ENCODE results near the gene AK5.
A peak's percentile ranks its signal among the peaks of the same experiment; 100 is the strongest.
"Not testable (repeated sequence)": the region's sequence is repeated elsewhere in the genome, so short reads cannot be mapped to it uniquely, and the experiment has no call there.

Gene AK5

GRCh38 chr1:77308889-77309621 lies 27.2 kb downstream of the AK5 start:
- Histone ChIP-seq H3K27me3 (ENCODE audit: insufficient read depth, low read length, poor library complexity, severe bottlenecking) (no peaks in the 10 kb centered on the region), H3K4me3 (ENCODE audit: low read length, poor library complexity, severe bottlenecking) (no peak overlapping the region), H3K4me1 (ENCODE audit: insufficient read depth, low read length, poor library complexity, severe bottlenecking) (peaks cover 3% of the 10 kb centered on the region), H3K36me3 (ENCODE audit: insufficient read depth, low read length) (no peaks in the 10 kb centered on the region), H3F3A (ENCODE audit: low read depth) (no peaks in the 10 kb centered on the region), H3K9me3 (ENCODE audit: insufficient read depth, low read depth, low read length) (no peaks in the 10 kb centered on the region), H3K9ac (ENCODE audit: low read depth, low read length, poor library complexity, severe bottlenecking) (no peak overlapping the region), H3K4me2 (ENCODE audit: low read depth, low read length, poor library complexity, severe bottlenecking) (no peak overlapping the region), H3K9me2 (replicated peaks; ENCODE audit: low read depth, low read length) (no peaks in the 10 kb centered on the region), H4K20me1 (ENCODE audit: insufficient read depth, low read length, poor library complexity, severe bottlenecking) (no peaks in the 10 kb centered on the region), H3K79me2 (ENCODE audit: insufficient read depth, low read length) (no peaks in the 10 kb centered on the region), H2AFZ (ENCODE audit: low read length) (peak overlapping the region; percentile 44; the same call in 1 of the 2 replicates)
- TF ChIP-seq EZH2phosphoT487 (IDR thresholded peaks at IDR 0.05; ENCODE audit: borderline replicate concordance) (no peak), CTCF (conservative IDR thresholded peaks at IDR 0.05; ENCODE audit: low read length) (no peak)

GRCh38 chr1:77310924-77311323 lies 29.1 kb downstream of the AK5 start:
- Histone ChIP-seq H3K4me2 (ENCODE audit: low read depth, low read length, poor library complexity, severe bottlenecking) (no peak overlapping the region), H3K79me2 (ENCODE audit: insufficient read depth, low read length) (no peaks in the 10 kb centered on the region), H3K36me3 (ENCODE audit: insufficient read depth, low read length) (no peaks in the 10 kb centered on the region), H3K4me1 (ENCODE audit: insufficient read depth, low read length, poor library complexity, severe bottlenecking) (peaks cover 3% of the 10 kb centered on the region), H2AFZ (ENCODE audit: low read length) (no peak overlapping the region), H3F3A (ENCODE audit: low read depth) (no peaks in the 10 kb centered on the region), H3K27me3 (ENCODE audit: insufficient read depth, low read length, poor library complexity, severe bottlenecking) (no peaks in the 10 kb centered on the region), H4K20me1 (ENCODE audit: insufficient read depth, low read length, poor library complexity, severe bottlenecking) (no peaks in the 10 kb centered on the region), H3K4me3 (ENCODE audit: low read length, poor library complexity, severe bottlenecking) (no peak overlapping the region), H3K9me3 (ENCODE audit: insufficient read depth, low read depth, low read length) (no peaks in the 10 kb centered on the region), H3K9me2 (replicated peaks; ENCODE audit: low read depth, low read length) (no peaks in the 10 kb centered on the region), H3K9ac (ENCODE audit: low read depth, low read length, poor library complexity, severe bottlenecking) (no peak overlapping the region)
- no peak for TF ChIP-seq EZH2phosphoT487 (IDR thresholded peaks at IDR 0.05; ENCODE audit: borderline replicate concordance)
- TF ChIP-seq CTCF (conservative IDR thresholded peaks at IDR 0.05; ENCODE audit: low read length), result no peak; the same call in 1 of the 2 replicates

GRCh38 chr1:77312364-77312763 lies 30.5 kb downstream of the AK5 start:
- not testable (repeated sequence) for H2AFZ ChIP-seq (ENCODE audit: low read length); H3K4me1 ChIP-seq (ENCODE audit: insufficient read depth, low read length, poor library complexity, severe bottlenecking); H3K4me3 ChIP-seq (ENCODE audit: low read length, poor library complexity, severe bottlenecking); H3F3A ChIP-seq (ENCODE audit: low read depth); H3K9me2 ChIP-seq (replicated peaks; ENCODE audit: low read depth, low read length); H3K9me3 ChIP-seq (ENCODE audit: insufficient read depth, low read depth, low read length); H4K20me1 ChIP-seq (ENCODE audit: insufficient read depth, low read length, poor library complexity, severe bottlenecking); H3K79me2 ChIP-seq (ENCODE audit: insufficient read depth, low read length); H3K4me2 ChIP-seq (ENCODE audit: low read depth, low read length, poor library complexity, severe bottlenecking); H3K36me3 ChIP-seq (ENCODE audit: insufficient read depth, low read length); H3K27me3 ChIP-seq (ENCODE audit: insufficient read depth, low read length, poor library complexity, severe bottlenecking); H3K9ac ChIP-seq (ENCODE audit: low read depth, low read length, poor library complexity, severe bottlenecking)

GRCh38 chr1:77313491-77313890 lies 31.7 kb downstream of the AK5 start:
- H3K9me2 ChIP-seq (replicated peaks; ENCODE audit: low read depth, low read length), result no peaks in the 10 kb centered on the region
- H3K27me3 ChIP-seq (ENCODE audit: insufficient read depth, low read length, poor library complexity, severe bottlenecking), result no peaks in the 10 kb centered on the region
- no peaks in the 10 kb centered on the region for H3F3A ChIP-seq (ENCODE audit: low read depth)
- H2AFZ ChIP-seq (ENCODE audit: low read length), result no peak overlapping the region
- no peak overlapping the region for H3K4me2 ChIP-seq (ENCODE audit: low read depth, low read length, poor library complexity, severe bottlenecking)
- no peak overlapping the region for H3K9ac ChIP-seq (ENCODE audit: low read depth, low read length, poor library complexity, severe bottlenecking)
- no peak overlapping the region for H3K4me3 ChIP-seq (ENCODE audit: low read length, poor library complexity, severe bottlenecking)
- H3K4me1 ChIP-seq (ENCODE audit: insufficient read depth, low read length, poor library complexity, severe bottlenecking), result peaks cover 3% of the 10 kb centered on the region
- H3K9me3 ChIP-seq (ENCODE audit: insufficient read depth, low read depth, low read length), result no peaks in the 10 kb centered on the region
- H4K20me1 ChIP-seq (ENCODE audit: insufficient read depth, low read length, poor library complexity, severe bottlenecking), result no peaks in the 10 kb centered on the region
- H3K79me2 ChIP-seq (ENCODE audit: insufficient read depth, low read length), result no peaks in the 10 kb centered on the region
- no peak for TF ChIP-seq EZH2phosphoT487 (IDR thresholded peaks at IDR 0.05; ENCODE audit: borderline replicate concordance)
- TF ChIP-seq CTCF (conservative IDR thresholded peaks at IDR 0.05; ENCODE audit: low read length), result peak; percentile 51
- no peaks in the 10 kb centered on the region for H3K36me3 ChIP-seq (ENCODE audit: insufficient read depth, low read length)

All from Loucy (cell line).